HG02943 (cell line): Measurements from ENCODE around the gene NECTIN2.
"Not testable (repeated sequence)": the region's sequence is repeated elsewhere in the genome, so short reads cannot be mapped to it uniquely, and the experiment has no call there.

ENCODE experiments used
- ATAC-seq: cut with Tn5 transposase; IDR thresholded peaks from one replicate; pipeline ENCODE4 v1.9.1; 2021; ENCODE audit warnings: mild to moderate bottlenecking, low read depth, moderate library complexity; ENCODE audit not compliant: unreplicated experiment

The NECTIN2 gene

GRCh38 chr19:44848812-44849447 is 2.8 kb downstream of the NECTIN2 start:
- no peak for ATAC-seq

GRCh38 chr19:44850641-44851109 is 4.6 kb downstream of the NECTIN2 start:
- no peak for ATAC-seq

- ATAC-seq = no peak
These were observed 5.3 kb downstream of the NECTIN2 start for GRCh38 chr19:44851427-44851826.

- ATAC-seq = no peak
These were observed 9.5 kb downstream of the NECTIN2 start for GRCh38 chr19:44855606-44856005.

- no peak for ATAC-seq
These were observed 10.5 kb downstream of the NECTIN2 start for GRCh38 chr19:44856421-44857083.

GRCh38 chr19:44857837-44858236 is 11.7 kb downstream of the NECTIN2 start:
- ATAC-seq = no peak

GRCh38 chr19:44861576-44861975 is 15.5 kb downstream of the NECTIN2 start:
- not testable (repeated sequence) for ATAC-seq

- ATAC-seq = no peak
These were observed 17.9 kb downstream of the NECTIN2 start for GRCh38 chr19:44863990-44864389.

GRCh38 chr19:44865196-44865767 is 19.2 kb downstream of the NECTIN2 start:
- no peak for ATAC-seq

GRCh38 chr19:44866664-44867063 is 20.6 kb downstream of the NECTIN2 start:
- ATAC-seq = no peak

GRCh38 chr19:44867578-44867977 is 21.5 kb downstream of the NECTIN2 start:
- no peak for ATAC-seq

GRCh38 chr19:44869733-44870470 is 23.8 kb downstream of the NECTIN2 start:
- no peak for ATAC-seq

- ATAC-seq = no peak
These were observed 25.7 kb downstream of the NECTIN2 start for GRCh38 chr19:44871809-44872208.

- no peak for ATAC-seq
These were observed 26.6 kb downstream of the NECTIN2 start for GRCh38 chr19:44872661-44873060.

- ATAC-seq = no peak
These were observed 28.2 kb downstream of the NECTIN2 start for GRCh38 chr19:44874317-44874716.

GRCh38 chr19:44875666-44876451 is 29.8 kb downstream of the NECTIN2 start:
- ATAC-seq = no peak

- ATAC-seq = no peak
These were observed 30.9 kb downstream of the NECTIN2 start for GRCh38 chr19:44876930-44877535.

GRCh38 chr19:44878120-44878865 is 32.2 kb downstream of the NECTIN2 start:
- ATAC-seq = no peak
